ENCODE data around the gene INKA2.

The INKA2 gene

DNA sequence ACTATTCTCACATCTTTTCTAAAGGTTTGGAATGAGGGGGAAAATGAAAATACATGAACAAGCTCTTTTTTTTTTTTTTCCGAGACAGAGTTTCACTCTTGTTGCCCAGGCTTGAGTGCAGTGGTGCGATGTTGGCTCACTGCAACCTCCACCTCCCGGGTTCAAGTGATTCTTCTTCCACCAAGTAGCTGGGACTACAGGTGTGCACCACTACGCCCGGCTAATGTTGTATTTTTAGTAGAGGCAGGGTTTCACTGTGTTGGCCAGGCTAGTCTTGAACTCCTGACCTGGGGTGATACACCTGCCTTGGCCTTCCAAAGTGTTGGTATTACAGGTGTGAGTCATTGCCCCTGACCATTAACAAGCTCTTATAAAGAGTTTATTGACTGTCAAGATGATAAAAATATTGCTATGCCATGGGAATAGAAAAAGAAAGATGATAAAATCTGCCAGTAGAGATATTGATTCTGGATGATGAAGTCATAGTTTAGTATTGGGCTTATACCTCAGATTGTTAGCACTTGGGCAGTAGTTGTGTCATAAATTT is 36.6 kb downstream of the INKA2 start:
- DNase-seq (ENCODE audit: low read depth), result no peak

DNA sequence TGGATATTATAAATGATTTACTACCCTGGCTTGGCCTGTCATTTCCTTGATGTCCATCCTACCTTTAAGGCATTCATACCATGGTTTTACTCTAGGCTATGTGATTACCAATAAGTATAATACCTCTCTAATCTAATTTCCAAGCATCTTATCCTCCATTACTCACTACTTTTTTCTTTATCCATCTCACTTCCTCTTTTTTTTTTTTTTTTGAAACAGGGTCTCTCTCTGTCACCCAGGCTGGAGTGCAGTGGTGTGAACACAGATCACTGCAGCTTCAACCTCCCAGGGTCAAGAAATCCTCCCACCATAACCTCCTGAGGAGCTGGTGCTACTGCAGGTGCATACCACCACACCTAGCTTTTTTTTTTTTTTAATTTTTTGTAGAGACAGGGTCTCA is 39.9 kb downstream of the INKA2 start:
- no peak for DNase-seq (ENCODE audit: low read depth)

DNA sequence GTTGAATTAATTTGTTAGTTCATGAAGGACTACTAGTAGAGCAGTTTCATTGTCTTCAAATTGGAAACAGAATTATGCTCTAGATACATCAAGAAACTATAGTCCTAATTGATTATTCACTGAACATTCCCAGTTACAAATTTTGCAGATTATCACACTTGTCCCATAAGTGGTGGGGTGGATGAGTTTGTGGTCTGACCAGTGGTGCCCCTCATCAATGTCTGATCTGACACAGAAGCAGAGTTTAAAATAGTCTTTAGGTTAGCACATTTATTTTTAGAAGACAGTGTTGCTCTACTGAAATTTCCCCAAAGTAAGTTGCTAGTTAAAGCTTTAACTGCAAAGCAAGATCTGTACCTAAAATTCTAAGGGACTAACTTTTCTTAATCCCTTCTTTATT is 42.9 kb downstream of the INKA2 start:
- DNase-seq (ENCODE audit: low read depth), result no peak

DNA sequence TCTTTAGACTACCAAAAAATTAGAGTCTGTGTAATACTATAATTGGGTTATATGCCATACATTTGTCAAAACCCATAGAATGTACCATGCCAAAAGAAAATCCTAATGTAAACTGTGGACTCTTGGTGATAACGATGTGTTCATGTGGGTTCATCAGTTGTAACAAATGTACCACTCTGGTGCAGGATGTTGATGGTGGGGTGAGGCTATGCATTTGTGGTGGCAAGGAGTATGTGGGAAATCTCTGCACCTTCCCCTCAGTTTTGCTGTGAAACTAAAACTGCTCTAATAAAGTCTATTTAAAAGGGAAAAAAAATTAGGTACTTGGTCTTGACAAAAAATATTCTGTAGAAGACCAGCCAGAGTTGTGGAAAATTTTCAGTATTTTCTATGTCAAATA is 43.4 kb downstream of the INKA2 start:
- DNase-seq (ENCODE audit: low read depth), result no peak

DNA sequence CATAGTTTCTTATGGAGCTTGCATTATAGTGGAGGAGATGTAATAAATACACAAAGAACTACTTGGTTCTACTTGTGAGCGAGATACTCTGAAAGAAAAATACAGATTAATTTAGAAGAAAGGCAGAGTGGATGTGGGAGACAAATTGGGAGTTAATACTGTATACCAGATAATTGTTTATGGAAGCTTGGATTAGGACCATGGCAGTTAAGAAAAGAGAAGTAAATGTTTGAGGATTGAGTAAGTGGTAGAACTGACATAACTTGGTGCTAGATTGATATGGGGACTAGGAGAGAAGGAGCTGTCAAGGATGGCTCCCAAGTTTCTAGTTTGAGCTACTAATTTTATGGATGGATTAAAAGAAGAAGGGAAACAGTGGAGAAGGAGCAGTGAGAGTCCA is 47.3 kb downstream of the INKA2 start:
- no peak for DNase-seq (ENCODE audit: low read depth)

DNA sequence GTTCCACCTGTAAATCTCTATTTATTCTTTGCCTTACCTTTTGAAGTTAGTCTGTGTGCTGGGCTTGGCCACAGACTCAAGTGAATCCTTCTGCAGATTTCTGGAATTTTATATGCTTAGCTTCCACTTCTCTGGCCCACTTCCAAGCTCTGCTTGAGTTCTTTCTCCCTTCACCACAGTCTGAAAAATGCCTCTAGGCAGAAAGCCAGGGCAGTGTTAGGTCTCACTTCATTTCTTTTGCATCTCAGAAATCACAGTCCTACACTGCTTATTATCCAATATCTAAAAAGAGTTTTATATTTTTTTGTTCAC is 48.9 kb downstream of the INKA2 start:
- DNase-seq (ENCODE audit: low read depth), result no peak

All from stimulated activated CD8-positive, alpha-beta memory T cell treated with anti-CD3 and anti-CD28 coated beads, Interleukin-15, amount 100 ng/mL, for 1 hour (primary cell).